Measurements from ENCODE around the gene WDR35.

The WDR35 gene

DNA sequence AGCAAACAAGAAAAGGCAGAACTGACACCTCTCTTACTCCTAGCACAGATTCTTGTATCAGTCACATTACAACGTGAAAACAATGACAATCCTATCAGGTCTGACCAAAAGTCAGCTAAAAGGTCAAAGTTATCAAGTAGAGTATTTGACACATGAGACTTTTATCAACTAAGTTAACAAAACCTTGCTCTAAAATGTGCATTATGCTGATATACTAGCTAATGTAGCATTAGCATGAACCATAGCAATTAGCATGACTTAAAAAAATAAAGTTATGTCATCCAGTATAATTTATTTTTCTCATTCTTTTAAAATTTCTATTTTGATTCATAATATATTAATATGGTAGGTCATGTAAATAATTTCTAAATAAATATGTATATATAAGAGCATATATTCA lies 46.7 kb downstream of the WDR35 start:
- Histone ChIP-seq H3K9me3 (ENCODE audit: insufficient read depth, low read length, severe bottlenecking) (no peaks in the 10 kb centered on the region), H3K27ac (ENCODE audit: low read length) (no peak overlapping the region), H3K4me1 (ENCODE audit: insufficient read depth, low read length) (no peaks in the 10 kb centered on the region), H3K27me3 (ENCODE audit: insufficient read depth, low read length, poor library complexity) (peaks cover 3% of the 10 kb centered on the region), H3K9ac (ENCODE audit: low read depth, low read length) (no peak overlapping the region), H4K20me1 (ENCODE audit: insufficient read depth, low read length) (no peaks in the 10 kb centered on the region), H3K4me3 (ENCODE audit: low read depth in 1 of 2, low read length in 2 of 2) (no peak overlapping the region), H3K4me2 (ENCODE audit: insufficient read depth, low read length) (no peak overlapping the region), H3K79me2 (ENCODE audit: insufficient read depth, low read length) (no peaks in the 10 kb centered on the region), H3K36me3 (ENCODE audit: insufficient read depth, low read length) (no peaks in the 10 kb centered on the region), H2AFZ (ENCODE audit: low read depth, low read length) (no peak overlapping the region)
- DNase-seq, result no peak
- TF ChIP-seq CTCF (IDR thresholded peaks at IDR 0.05; ENCODE audit: borderline replicate concordance, extremely low read depth, low read length, poor library complexity, severe bottlenecking) (no peak), EZH2 (IDR thresholded peaks at IDR 0.05; ENCODE audit: borderline replicate concordance, low read depth, low read length, severe bottlenecking) (no peak)
- ATAC-seq (ENCODE audit: insufficient read depth, low read depth), result no peak

- DNase-seq (no peak), ATAC-seq (ENCODE audit: insufficient read depth, low read depth) (no peak)
- Histone ChIP-seq H3K27ac (ENCODE audit: low read length) (no peak overlapping the region), H3K4me3 (ENCODE audit: low read depth in 1 of 2, low read length in 2 of 2) (no peak overlapping the region), H3K79me2 (ENCODE audit: insufficient read depth, low read length) (no peaks in the 10 kb centered on the region), H3K4me2 (ENCODE audit: insufficient read depth, low read length) (no peak overlapping the region), H4K20me1 (ENCODE audit: insufficient read depth, low read length) (no peaks in the 10 kb centered on the region), H3K27me3 (ENCODE audit: insufficient read depth, low read length, poor library complexity) (peaks cover 3% of the 10 kb centered on the region), H2AFZ (ENCODE audit: low read depth, low read length) (no peak overlapping the region), H3K9me3 (ENCODE audit: insufficient read depth, low read length, severe bottlenecking) (no peaks in the 10 kb centered on the region), H3K9ac (ENCODE audit: low read depth, low read length) (no peak overlapping the region), H3K4me1 (ENCODE audit: insufficient read depth, low read length) (no peaks in the 10 kb centered on the region), H3K36me3 (ENCODE audit: insufficient read depth, low read length) (no peaks in the 10 kb centered on the region)
- no peak for TF ChIP-seq CTCF (IDR thresholded peaks at IDR 0.05; ENCODE audit: borderline replicate concordance, extremely low read depth, low read length, poor library complexity, severe bottlenecking)
- TF ChIP-seq EZH2 (IDR thresholded peaks at IDR 0.05; ENCODE audit: borderline replicate concordance, low read depth, low read length, severe bottlenecking), result no peak
Measured at GRCh38 chr2:19942199-19942598, 47.7 kb downstream of the WDR35 start.

DNA sequence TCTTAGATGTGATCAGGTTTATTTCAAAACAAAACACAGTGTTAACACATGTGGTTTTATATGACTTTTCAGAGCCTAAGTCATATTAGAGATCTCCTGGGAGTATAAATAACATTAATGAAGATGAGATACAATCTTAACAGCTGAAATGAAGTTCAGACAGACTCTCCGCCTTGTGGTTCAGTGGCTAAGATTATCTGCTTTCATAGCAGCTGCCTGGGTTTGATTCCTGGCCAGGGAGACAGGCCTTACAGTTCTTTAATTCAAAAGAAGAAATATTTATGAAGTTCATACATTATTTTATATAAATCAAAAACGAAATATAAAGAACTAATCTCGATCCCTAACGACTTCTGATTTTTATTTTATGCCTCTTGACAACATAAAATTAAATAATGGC lies 52.9 kb downstream of the WDR35 start:
- Histone ChIP-seq H3K9me3 (ENCODE audit: insufficient read depth, low read length, severe bottlenecking) (no peaks in the 10 kb centered on the region), H2AFZ (ENCODE audit: low read depth, low read length) (no peak overlapping the region), H3K4me3 (ENCODE audit: low read depth in 1 of 2, low read length in 2 of 2) (no peak overlapping the region), H3K36me3 (ENCODE audit: insufficient read depth, low read length) (no peaks in the 10 kb centered on the region), H3K79me2 (ENCODE audit: insufficient read depth, low read length) (no peaks in the 10 kb centered on the region), H3K9ac (ENCODE audit: low read depth, low read length) (no peak overlapping the region), H3K27ac (ENCODE audit: low read length) (no peak overlapping the region), H3K4me1 (ENCODE audit: insufficient read depth, low read length) (no peaks in the 10 kb centered on the region), H3K27me3 (ENCODE audit: insufficient read depth, low read length, poor library complexity) (peaks cover 9% of the 10 kb centered on the region), H4K20me1 (ENCODE audit: insufficient read depth, low read length) (no peaks in the 10 kb centered on the region), H3K4me2 (ENCODE audit: insufficient read depth, low read length) (no peak overlapping the region)
- no peak for DNase-seq
- TF ChIP-seq CTCF (IDR thresholded peaks at IDR 0.05; ENCODE audit: borderline replicate concordance, extremely low read depth, low read length, poor library complexity, severe bottlenecking) (no peak), EZH2 (IDR thresholded peaks at IDR 0.05; ENCODE audit: borderline replicate concordance, low read depth, low read length, severe bottlenecking) (no peak)
- ATAC-seq (ENCODE audit: insufficient read depth, low read depth), result no peak

DNA sequence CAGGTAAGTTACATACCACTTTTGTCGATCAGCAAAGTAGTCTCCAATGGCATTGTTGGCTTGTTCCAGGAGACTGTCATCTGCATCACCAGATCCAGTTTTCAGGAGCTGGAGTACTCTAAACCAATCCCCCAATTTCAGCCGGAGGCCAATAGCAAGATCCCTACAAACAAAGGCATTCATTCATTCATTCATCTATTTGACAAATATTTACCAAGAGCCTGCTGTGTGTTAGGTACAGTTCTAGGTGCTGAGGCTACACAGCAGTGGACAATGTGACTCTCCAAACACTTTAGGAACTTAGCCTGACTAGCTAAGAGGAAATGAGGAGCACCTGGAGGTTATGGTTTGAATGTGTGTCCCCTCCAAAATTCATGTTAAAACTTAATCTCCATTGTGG lies 53.7 kb downstream of the WDR35 start:
- Histone ChIP-seq H3K4me2 (ENCODE audit: insufficient read depth, low read length) (no peak overlapping the region), H3K27me3 (ENCODE audit: insufficient read depth, low read length, poor library complexity) (peaks cover 9% of the 10 kb centered on the region), H3K9me3 (ENCODE audit: insufficient read depth, low read length, severe bottlenecking) (no peaks in the 10 kb centered on the region), H3K36me3 (ENCODE audit: insufficient read depth, low read length) (no peaks in the 10 kb centered on the region), H3K4me1 (ENCODE audit: insufficient read depth, low read length) (no peaks in the 10 kb centered on the region), H3K9ac (ENCODE audit: low read depth, low read length) (no peak overlapping the region), H3K27ac (ENCODE audit: low read length) (no peak overlapping the region), H4K20me1 (ENCODE audit: insufficient read depth, low read length) (no peaks in the 10 kb centered on the region), H3K4me3 (ENCODE audit: low read depth in 1 of 2, low read length in 2 of 2) (no peak overlapping the region), H2AFZ (ENCODE audit: low read depth, low read length) (no peak overlapping the region), H3K79me2 (ENCODE audit: insufficient read depth, low read length) (no peaks in the 10 kb centered on the region)
- DNase-seq, result no peak
- ATAC-seq (ENCODE audit: insufficient read depth, low read depth), result no peak
- TF ChIP-seq EZH2 (IDR thresholded peaks at IDR 0.05; ENCODE audit: borderline replicate concordance, low read depth, low read length, severe bottlenecking), result no peak
- TF ChIP-seq CTCF (IDR thresholded peaks at IDR 0.05; ENCODE audit: borderline replicate concordance, extremely low read depth, low read length, poor library complexity, severe bottlenecking), result no peak

All from DND-41 (cell line).